IgD-negative memory B cell (primary cell): ENCODE results near the gene CENPF. TPM values are rescaled to one million over a fixed set of nuclear protein-coding genes. Genes with fewer than 3 reads are reported as not detected.
A peak's percentile ranks its signal among the peaks of the same experiment; 100 is the strongest.
"Not testable (repeated sequence)": the region's sequence is repeated elsewhere in the genome, so short reads cannot be mapped to it uniquely, and the experiment has no call there.

Source experiments
- H3K27ac Mint-ChIP-seq, 3 donors: one replicate each; pipeline ENCODE4 v1.8.0; 2020 to 2022; ENCODE audit warnings: mild to moderate bottlenecking in 3 of 3, mixed read lengths in 3 of 3, moderate library complexity in 1 of 3
- H3K27me3 Mint-ChIP-seq: one replicate; pipeline ENCODE4 v1.8.0; 2021; ENCODE audit warnings: mixed read lengths
- H3K36me3 Mint-ChIP-seq: one replicate; pipeline ENCODE4 v1.8.0; 2020; ENCODE audit warnings: mild to moderate bottlenecking, mixed read lengths
- H3K4me1 Mint-ChIP-seq, 3 donors: one replicate each; pipeline ENCODE4 v1.8.0; 2020 to 2022; ENCODE audit warnings: mixed read lengths in 3 of 3, mild to moderate bottlenecking in 1 of 3
- H3K4me3 Mint-ChIP-seq, 4 donors: one replicate each; pipeline ENCODE4 v1.8.0; 2020 to 2022; ENCODE audit warnings: mild to moderate bottlenecking in 4 of 4, mixed read lengths in 4 of 4, moderate library complexity in 3 of 4
- H3K9me3 Mint-ChIP-seq, 3 donors: one replicate each; pipeline ENCODE4 v1.8.0; 2020 to 2021; ENCODE audit warnings: mixed read lengths in 3 of 3, mild to moderate bottlenecking in 1 of 3
- polyA plus RNA-seq: library from polyadenylated mRNA; unstranded; fragments of 300-500 nt; fragmentation: Illumina TruSeq; gene quantifications from one replicate; pipeline ENCODE4 v1.2.3, GENCODE V29; 2021

The CENPF gene
- polyA plus RNA-seq, 1 donor from 2014 or later: 0.29 TPM

- Mint-ChIP-seq H3K4me1 (peaks cover 0 to 25% (median 13%) of the 10 kb centered on the region in 3 donors), H3K9me3 (no peaks in the 10 kb centered on the region), H3K27me3 (no peaks in the 10 kb centered on the region), H3K36me3 (no peaks in the 10 kb centered on the region), H3K4me3 (peak overlapping the region; percentile 88 to 96 (median 95)), H3K27ac (peak overlapping the region in 2 of 3 donors; percentile 53 to 90)
These were observed 841 bp downstream of the CENPF start for GRCh38 chr1:214603819-214604252.

GRCh38 chr1:214604523-214604922 lies 1.5 kb downstream of the CENPF start:
- H3K4me1 Mint-ChIP-seq: peaks cover 2 to 25% (median 13%) of the 10 kb centered on the region in 3 donors
- H3K27ac Mint-ChIP-seq: peak overlapping the region in 1 of 3 donors; percentile 10
- no peaks in the 10 kb centered on the region for H3K27me3 Mint-ChIP-seq
- H3K9me3 Mint-ChIP-seq: peaks cover 0 to 5% (median under 1%) of the 10 kb centered on the region in 3 donors
- peak overlapping the region; percentile 68 to 96 (median 91) for H3K4me3 Mint-ChIP-seq
- peaks cover 3% of the 10 kb centered on the region for H3K36me3 Mint-ChIP-seq

- H3K27me3 Mint-ChIP-seq, H3K4me3 Mint-ChIP-seq, H3K36me3 Mint-ChIP-seq, H3K9me3 Mint-ChIP-seq, H3K27ac Mint-ChIP-seq: not testable (repeated sequence)
- H3K4me1 Mint-ChIP-seq: peaks cover 3 to 25% (median 13%) of the 10 kb centered on the region in 3 donors
These were observed 2.5 kb downstream of the CENPF start for GRCh38 chr1:214605484-214605883.

- not testable (repeated sequence) for H3K27me3 Mint-ChIP-seq, H3K4me3 Mint-ChIP-seq, H3K36me3 Mint-ChIP-seq, H3K27ac Mint-ChIP-seq, H3K9me3 Mint-ChIP-seq
- peaks cover 4 to 18% (median 13%) of the 10 kb centered on the region in 3 donors for H3K4me1 Mint-ChIP-seq
These were observed 3.2 kb downstream of the CENPF start for GRCh38 chr1:214605933-214606925.

DNA sequence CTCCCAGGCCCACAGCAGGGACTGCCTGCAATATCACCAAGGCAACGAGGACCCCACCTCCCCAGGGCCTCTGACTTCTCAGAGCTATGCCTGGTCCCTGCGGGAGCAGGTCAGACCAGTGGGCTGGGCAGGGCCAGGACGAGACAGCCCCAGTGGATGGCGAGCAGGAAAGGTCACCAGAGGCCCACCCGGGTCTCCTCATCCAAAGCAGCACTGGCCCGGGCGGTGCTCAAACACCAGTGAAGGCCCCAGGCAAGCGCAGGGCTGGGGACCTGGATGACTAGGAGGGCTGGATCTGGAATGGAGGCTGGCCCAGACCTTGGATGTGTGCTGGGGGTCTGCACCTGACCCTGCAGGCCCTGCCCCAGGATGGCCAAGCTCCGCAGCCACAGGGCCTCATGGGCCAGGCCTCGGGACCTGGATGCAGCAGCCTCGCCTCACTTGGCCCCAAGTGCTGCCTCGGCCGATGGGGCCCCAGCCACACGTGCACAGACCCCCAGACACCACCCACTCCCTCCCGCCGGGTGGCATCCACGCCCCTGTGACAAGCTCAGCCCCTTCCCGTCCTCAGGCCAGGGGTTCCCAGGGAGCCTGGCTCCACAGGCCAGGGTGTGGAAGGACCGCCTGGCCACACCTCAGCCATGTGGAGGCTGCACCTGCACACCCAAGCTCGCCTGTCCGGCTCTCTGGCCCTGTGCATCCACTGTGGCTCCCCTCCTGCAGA lies 4.7 kb downstream of the CENPF start:
- H3K9me3 Mint-ChIP-seq: peaks cover 0 to 13% (median 5%) of the 10 kb centered on the region in 3 donors
- not testable (repeated sequence) for H3K27ac Mint-ChIP-seq, H3K27me3 Mint-ChIP-seq, H3K4me3 Mint-ChIP-seq, H3K36me3 Mint-ChIP-seq
- peaks cover 7 to 16% (median 15%) of the 10 kb centered on the region in 3 donors for H3K4me1 Mint-ChIP-seq

DNA sequence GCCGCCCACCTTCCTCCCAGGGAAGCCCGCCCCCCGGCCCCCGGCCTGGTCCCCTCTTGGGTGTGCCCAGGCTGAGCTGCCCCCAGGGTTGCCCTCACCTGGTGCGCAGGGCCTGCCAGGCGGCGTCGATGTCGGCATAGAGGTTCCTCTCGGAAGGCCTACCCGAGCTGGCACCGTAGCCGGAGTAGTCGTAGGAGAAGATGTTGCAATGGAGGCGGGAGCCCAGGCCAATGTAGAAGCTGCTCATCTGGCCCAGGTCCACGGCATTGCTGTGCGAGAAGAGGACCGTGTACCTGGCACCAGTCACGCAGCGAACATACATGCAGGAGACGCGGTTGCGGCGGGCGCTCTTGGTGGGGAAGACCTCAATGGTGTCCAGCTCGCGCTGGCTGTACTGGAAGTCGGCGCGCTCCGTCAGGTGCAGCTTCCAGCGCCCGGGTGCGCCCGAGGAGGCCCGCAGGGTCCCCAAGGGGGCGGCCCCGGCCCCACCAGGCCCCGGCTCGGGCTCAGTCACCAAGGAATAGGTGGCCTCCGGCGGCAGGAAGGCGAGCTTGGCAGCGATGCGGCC lies 5.3 kb downstream of the CENPF start:
- H3K27me3 Mint-ChIP-seq, H3K36me3 Mint-ChIP-seq, H3K27ac Mint-ChIP-seq, H3K4me3 Mint-ChIP-seq: not testable (repeated sequence)
- H3K9me3 Mint-ChIP-seq: peaks cover 0 to 13% (median 5%) of the 10 kb centered on the region in 3 donors
- peaks cover 9 to 12% (median 10%) of the 10 kb centered on the region in 3 donors for H3K4me1 Mint-ChIP-seq

GRCh38 chr1:214608817-214609216 lies 5.8 kb downstream of the CENPF start:
- peaks cover 0 to 13% (median 5%) of the 10 kb centered on the region in 3 donors for H3K9me3 Mint-ChIP-seq
- peaks cover 8 to 11% (median 9%) of the 10 kb centered on the region in 3 donors for H3K4me1 Mint-ChIP-seq

GRCh38 chr1:214609692-214610091 lies 6.7 kb downstream of the CENPF start:
- peaks cover 3% of the 10 kb centered on the region for H3K36me3 Mint-ChIP-seq
- no peaks in the 10 kb centered on the region for H3K27me3 Mint-ChIP-seq
- peak overlapping the region in 1 of 4 donors; percentile 72 for H3K4me3 Mint-ChIP-seq
- peak overlapping the region in 1 of 3 donors; percentile 88 for H3K27ac Mint-ChIP-seq
- peaks cover 0 to 9% (median 5%) of the 10 kb centered on the region in 3 donors for H3K4me1 Mint-ChIP-seq
- peaks cover 0 to 13% (median 5%) of the 10 kb centered on the region in 3 donors for H3K9me3 Mint-ChIP-seq

More at GRCh38 chr1:214608817-214609216, 5.8 kb downstream of the CENPF start:
- H3K36me3 Mint-ChIP-seq, H3K27ac Mint-ChIP-seq, H3K27me3 Mint-ChIP-seq: not testable (repeated sequence)
- peak overlapping the region in 1 of 4 donors; percentile 72 for H3K4me3 Mint-ChIP-seq

- Mint-ChIP-seq H3K27ac (peak overlapping the region in 1 of 3 donors; percentile 50), H3K4me3 (peak overlapping the region in 1 of 4 donors; percentile 72), H3K9me3 (peaks cover 0 to 13% (median 5%) of the 10 kb centered on the region in 3 donors)
These were observed 7.1 kb downstream of the CENPF start for GRCh38 chr1:214610136-214610535.

DNA sequence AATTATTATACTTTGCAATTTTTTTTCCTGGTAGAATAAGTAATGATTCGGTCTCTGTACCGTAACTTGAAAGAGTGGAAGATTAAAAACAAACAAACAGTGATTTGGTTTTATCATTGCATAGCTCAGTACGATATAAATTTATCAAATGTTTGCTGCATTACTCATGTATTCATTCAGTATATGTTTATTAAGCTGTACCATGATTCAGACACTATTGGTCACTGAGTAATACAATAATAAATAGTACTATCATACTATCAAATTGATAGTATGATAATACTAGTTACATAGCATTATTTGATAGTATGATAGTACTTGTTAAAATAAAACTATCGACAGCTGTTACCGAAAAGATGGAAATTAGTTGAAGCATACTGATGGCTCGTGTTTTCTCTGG lies 12.1 kb downstream of the CENPF start:
- no peak overlapping the region for H3K4me3 Mint-ChIP-seq
- peaks cover 0 to 5% (median 2%) of the 10 kb centered on the region in 3 donors for H3K9me3 Mint-ChIP-seq
- no peaks in the 10 kb centered on the region for H3K27me3 Mint-ChIP-seq
- H3K36me3 Mint-ChIP-seq: peaks cover 7% of the 10 kb centered on the region
- H3K4me1 Mint-ChIP-seq: peaks cover 4 to 7% (median 5%) of the 10 kb centered on the region in 3 donors
- H3K27ac Mint-ChIP-seq: no peak overlapping the region

More at GRCh38 chr1:214610136-214610535, 7.1 kb downstream of the CENPF start:
- not testable (repeated sequence) for H3K4me1 Mint-ChIP-seq, H3K27me3 Mint-ChIP-seq, H3K36me3 Mint-ChIP-seq

GRCh38 chr1:214615871-214616270 lies 12.9 kb downstream of the CENPF start:
- peaks cover 7% of the 10 kb centered on the region for H3K36me3 Mint-ChIP-seq
- no peak overlapping the region for H3K27ac Mint-ChIP-seq
- H3K4me3 Mint-ChIP-seq: peak overlapping the region in 1 of 4 donors; percentile 19
- H3K9me3 Mint-ChIP-seq: peaks cover 0 to 5% (median 2%) of the 10 kb centered on the region in 3 donors
- H3K4me1 Mint-ChIP-seq: peaks cover 4 to 5% (median 5%) of the 10 kb centered on the region in 3 donors
- H3K27me3 Mint-ChIP-seq: no peaks in the 10 kb centered on the region

DNA sequence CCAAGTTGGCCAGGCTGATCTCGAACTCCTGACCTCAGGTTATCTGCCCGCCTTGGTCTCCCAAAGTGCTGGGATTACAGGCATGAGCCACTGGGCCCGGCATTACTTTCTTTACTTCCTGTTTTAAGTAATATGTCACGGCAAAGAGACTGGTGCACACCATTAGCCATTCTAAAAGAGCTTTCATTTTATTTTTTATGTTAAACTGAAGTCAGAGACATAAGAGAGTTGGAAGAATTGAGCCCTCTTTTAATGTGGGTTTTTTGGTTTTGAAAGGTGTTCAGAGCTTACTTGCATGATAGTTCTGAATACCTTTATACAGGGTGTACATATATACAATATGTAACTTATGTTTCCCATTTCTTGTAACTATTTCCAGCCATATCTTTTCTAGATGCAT lies 14.3 kb downstream of the CENPF start:
- peaks cover 0 to 4% (median 4%) of the 10 kb centered on the region in 3 donors for H3K4me1 Mint-ChIP-seq
- no peak overlapping the region for H3K4me3 Mint-ChIP-seq
- H3K27ac Mint-ChIP-seq: no peak overlapping the region
- H3K36me3 Mint-ChIP-seq: peaks cover 10% of the 10 kb centered on the region
- H3K9me3 Mint-ChIP-seq: no peaks in the 10 kb centered on the region
- H3K27me3 Mint-ChIP-seq: no peaks in the 10 kb centered on the region

- no peak overlapping the region for H3K4me3 Mint-ChIP-seq
- no peaks in the 10 kb centered on the region for H3K27me3 Mint-ChIP-seq
- peaks cover 10% of the 10 kb centered on the region for H3K36me3 Mint-ChIP-seq
- H3K9me3 Mint-ChIP-seq: no peaks in the 10 kb centered on the region
- H3K27ac Mint-ChIP-seq: no peak overlapping the region
- peaks cover 0 to 4% (median 2%) of the 10 kb centered on the region in 3 donors for H3K4me1 Mint-ChIP-seq
These were observed 14.8 kb downstream of the CENPF start for GRCh38 chr1:214617843-214618242.

DNA sequence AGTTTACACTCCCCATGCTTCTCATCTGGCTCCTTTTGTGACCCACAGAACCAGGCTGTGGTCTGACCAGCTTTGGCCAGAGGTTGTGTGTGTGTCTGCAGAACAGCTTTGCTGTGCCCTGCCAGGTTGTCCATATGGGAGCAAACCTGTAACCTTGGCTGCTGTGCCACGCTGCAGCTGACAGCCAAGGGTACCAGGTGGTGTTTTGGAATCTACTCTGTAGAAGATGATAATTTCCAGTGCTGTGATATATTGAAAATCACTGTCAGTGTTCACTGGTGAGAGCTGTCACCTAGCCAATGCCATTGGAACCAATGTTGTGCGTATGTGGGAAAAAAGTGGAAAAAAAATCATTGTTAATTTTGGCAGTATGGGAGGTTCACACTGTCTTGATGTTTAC lies 18.2 kb downstream of the CENPF start:
- no peak overlapping the region for H3K4me3 Mint-ChIP-seq
- H3K4me1 Mint-ChIP-seq: no peaks in the 10 kb centered on the region
- H3K27ac Mint-ChIP-seq: no peak overlapping the region
- peaks cover 0 to 3% (median 0%) of the 10 kb centered on the region in 3 donors for H3K9me3 Mint-ChIP-seq
- H3K27me3 Mint-ChIP-seq: no peaks in the 10 kb centered on the region
- H3K36me3 Mint-ChIP-seq: peaks cover 13% of the 10 kb centered on the region
